ENCODE measurements around the gene SERPING1. TPM values are rescaled to one million over a fixed set of nuclear protein-coding genes. Genes with fewer than 3 reads are reported as not detected.

Gene SERPING1
- total RNA-seq, 1 donor = 31.5 TPM

DNA sequence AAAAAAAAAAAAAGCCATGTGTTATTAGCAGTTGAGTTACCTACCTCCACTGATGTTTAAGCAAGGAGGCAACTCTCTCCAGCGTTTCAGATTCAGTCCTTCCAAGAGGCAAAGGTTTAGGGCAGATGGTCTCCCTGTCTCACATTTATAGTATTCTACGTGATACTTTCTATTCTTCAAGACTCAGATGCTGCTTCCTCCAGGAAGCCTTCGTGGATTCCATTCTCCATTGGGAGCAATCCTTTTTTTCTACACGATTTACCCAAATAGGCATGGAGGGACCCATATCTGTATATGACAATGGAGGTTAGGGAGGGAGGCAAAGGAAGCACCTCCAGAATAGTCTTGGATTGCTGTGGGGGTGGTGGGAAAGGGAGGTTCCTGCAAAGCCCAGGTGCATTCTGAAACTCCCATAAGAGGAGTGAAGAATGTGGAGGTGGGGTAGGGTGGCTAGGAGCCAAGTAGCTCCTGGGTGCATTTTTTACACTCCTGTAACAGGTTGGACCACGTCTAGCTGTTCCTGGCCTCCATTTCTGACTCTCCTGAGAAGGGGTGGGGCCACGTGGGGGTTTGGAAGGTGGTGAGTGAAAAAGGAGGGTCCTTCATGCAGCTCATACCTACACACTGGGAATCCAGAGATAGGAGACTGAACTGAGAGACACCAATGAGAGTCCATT is 36.0 kb downstream of the SERPING1 start:
- Histone ChIP-seq H3K79me2 (ENCODE audit: insufficient read depth, low read length) (peaks cover 4% of the 10 kb centered on the region), H3K9me3 (ENCODE audit: low read depth, low read length) (no peaks in the 10 kb centered on the region), H2AFZ (ENCODE audit: low read length) (no peak overlapping the region), H3K4me2 (ENCODE audit: insufficient read depth, low read length) (no peak overlapping the region), H3K27ac (ENCODE audit: low read depth, low read length) (no peak overlapping the region), H3K4me1 (ENCODE audit: insufficient read depth, low read length) (peaks cover 6% of the 10 kb centered on the region), H3K4me3 (ENCODE audit: insufficient read depth, low read length) (no peak overlapping the region), H3K36me3 (ENCODE audit: insufficient read depth, low read length) (no peaks in the 10 kb centered on the region), H4K20me1 (ENCODE audit: insufficient read depth, low read length) (no peaks in the 10 kb centered on the region), H3K27me3 (ENCODE audit: insufficient read depth, low read length) (peaks cover 14% of the 10 kb centered on the region)
- TF ChIP-seq, protein P1, sequence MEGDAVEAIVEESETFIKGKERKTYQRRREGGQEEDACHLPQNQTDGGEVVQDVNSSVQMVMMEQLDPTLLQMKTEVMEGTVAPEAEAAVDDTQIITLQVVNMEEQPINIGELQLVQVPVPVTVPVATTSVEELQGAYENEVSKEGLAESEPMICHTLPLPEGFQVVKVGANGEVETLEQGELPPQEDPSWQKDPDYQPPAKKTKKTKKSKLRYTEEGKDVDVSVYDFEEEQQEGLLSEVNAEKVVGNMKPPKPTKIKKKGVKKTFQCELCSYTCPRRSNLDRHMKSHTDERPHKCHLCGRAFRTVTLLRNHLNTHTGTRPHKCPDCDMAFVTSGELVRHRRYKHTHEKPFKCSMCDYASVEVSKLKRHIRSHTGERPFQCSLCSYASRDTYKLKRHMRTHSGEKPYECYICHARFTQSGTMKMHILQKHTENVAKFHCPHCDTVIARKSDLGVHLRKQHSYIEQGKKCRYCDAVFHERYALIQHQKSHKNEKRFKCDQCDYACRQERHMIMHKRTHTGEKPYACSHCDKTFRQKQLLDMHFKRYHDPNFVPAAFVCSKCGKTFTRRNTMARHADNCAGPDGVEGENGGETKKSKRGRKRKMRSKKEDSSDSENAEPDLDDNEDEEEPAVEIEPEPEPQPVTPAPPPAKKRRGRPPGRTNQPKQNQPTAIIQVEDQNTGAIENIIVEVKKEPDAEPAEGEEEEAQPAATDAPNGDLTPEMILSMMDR (IDR thresholded peaks at IDR 0.05; ENCODE audit: extremely low read depth, low read depth, low read length) = no peak
- DNase-seq (ENCODE audit: insufficient read length, low spot score, missing footprints) = no peak

DNA sequence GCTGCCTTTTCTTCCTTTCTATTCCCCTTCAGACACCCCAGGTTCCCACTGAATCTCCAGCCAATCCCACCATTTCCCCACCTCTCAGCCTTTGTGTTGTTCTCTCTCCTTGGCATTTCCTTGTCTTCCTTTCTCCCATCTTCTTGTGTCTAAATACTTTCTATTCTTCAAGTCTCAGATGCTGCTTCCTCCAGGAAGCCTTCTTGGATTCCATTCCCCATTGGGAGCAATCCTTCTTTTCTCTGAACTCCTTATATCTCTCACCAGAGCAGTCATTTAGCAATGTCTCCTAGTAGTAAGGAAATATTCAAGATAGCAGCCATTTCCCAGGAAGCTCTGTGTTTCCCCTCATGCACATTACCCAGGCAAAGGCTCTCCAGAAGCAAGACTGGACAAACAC is 36.8 kb downstream of the SERPING1 start:
- no peak overlapping the region for H3K27ac ChIP-seq (ENCODE audit: low read depth, low read length)

DNA sequence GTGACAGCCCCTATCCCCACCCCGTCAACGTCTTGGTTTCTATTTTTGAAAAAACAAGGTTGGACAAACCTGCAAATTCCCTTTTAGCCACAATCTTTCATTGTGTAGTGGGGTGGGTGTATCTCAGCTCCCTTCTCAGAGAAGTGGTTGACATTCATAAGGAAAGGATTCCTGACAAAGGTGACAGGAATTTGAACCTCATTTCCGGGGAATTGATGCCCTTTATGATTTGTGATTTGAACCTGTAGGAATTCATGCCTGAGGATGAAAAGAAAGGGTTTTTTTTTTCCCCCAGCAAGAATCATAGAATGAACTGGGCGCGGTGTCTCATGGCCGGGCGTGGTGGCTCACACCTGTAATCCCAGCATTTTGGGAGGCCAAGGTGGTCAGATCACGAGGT is 37.8 kb downstream of the SERPING1 start:
- Histone ChIP-seq H3K79me2 (ENCODE audit: insufficient read depth, low read length) (peaks cover 21% of the 10 kb centered on the region), H2AFZ (ENCODE audit: low read length) (no peak overlapping the region), H3K9me3 (ENCODE audit: low read depth, low read length) (no peaks in the 10 kb centered on the region), H3K4me2 (ENCODE audit: insufficient read depth, low read length) (no peak overlapping the region), H3K27me3 (ENCODE audit: insufficient read depth, low read length) (peaks cover 12% of the 10 kb centered on the region), H3K4me1 (ENCODE audit: insufficient read depth, low read length) (peaks cover 18% of the 10 kb centered on the region), H3K27ac (ENCODE audit: low read depth, low read length) (no peak overlapping the region), H3K36me3 (ENCODE audit: insufficient read depth, low read length) (peaks cover under 1% of the 10 kb centered on the region), H3K4me3 (ENCODE audit: insufficient read depth, low read length) (no peak overlapping the region), H4K20me1 (ENCODE audit: insufficient read depth, low read length) (peaks cover 8% of the 10 kb centered on the region)
- DNase-seq (ENCODE audit: insufficient read length, low spot score, missing footprints) = no peak
- TF ChIP-seq, protein P1 (IDR thresholded peaks at IDR 0.05; ENCODE audit: extremely low read depth, low read depth, low read length) = no peak

More for the DNA sequence above, 36.8 kb downstream of the SERPING1 start:
- no peaks in the 10 kb centered on the region for H3K36me3 ChIP-seq (ENCODE audit: insufficient read depth, low read length)
- H3K4me1 ChIP-seq (ENCODE audit: insufficient read depth, low read length) = peaks cover 8% of the 10 kb centered on the region
- peaks cover 14% of the 10 kb centered on the region for H3K27me3 ChIP-seq (ENCODE audit: insufficient read depth, low read length)
- no peak for DNase-seq (ENCODE audit: insufficient read length, low spot score, missing footprints)
- TF ChIP-seq, protein P1 (IDR thresholded peaks at IDR 0.05; ENCODE audit: extremely low read depth, low read depth, low read length) = no peak
- no peak overlapping the region for H2AFZ ChIP-seq (ENCODE audit: low read length)
- peaks cover 12% of the 10 kb centered on the region for H3K79me2 ChIP-seq (ENCODE audit: insufficient read depth, low read length)
- H3K4me2 ChIP-seq (ENCODE audit: insufficient read depth, low read length) = no peak overlapping the region
- no peaks in the 10 kb centered on the region for H3K9me3 ChIP-seq (ENCODE audit: low read depth, low read length)
- H3K4me3 ChIP-seq (ENCODE audit: insufficient read depth, low read length) = no peak overlapping the region
- H4K20me1 ChIP-seq (ENCODE audit: insufficient read depth, low read length) = no peaks in the 10 kb centered on the region

DNA sequence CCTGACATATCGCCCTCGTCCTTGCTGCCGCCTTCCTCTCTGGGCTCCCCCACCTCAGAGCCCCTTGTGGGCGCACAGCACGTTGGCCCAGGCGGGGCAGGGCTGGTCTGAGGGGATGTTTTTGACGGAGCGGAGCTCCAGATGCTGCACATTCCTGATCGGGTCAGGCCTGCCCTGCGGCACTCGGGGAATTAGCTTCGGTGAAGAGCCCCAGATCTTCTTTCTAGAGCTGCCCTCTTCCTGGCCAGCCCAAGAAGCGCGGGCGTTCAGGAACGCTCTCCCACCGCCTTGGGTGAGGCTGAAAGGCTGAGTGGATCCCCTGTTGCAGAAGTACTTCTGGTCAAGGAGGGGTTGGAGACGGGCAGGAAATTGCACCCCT is 40.1 kb downstream of the SERPING1 start:
- H3K4me1 ChIP-seq (ENCODE audit: insufficient read depth, low read length) = peaks cover 24% of the 10 kb centered on the region
- H3K27ac ChIP-seq (ENCODE audit: low read depth, low read length) = peak overlapping the region; percentile 48
- peaks cover 6% of the 10 kb centered on the region for H3K27me3 ChIP-seq (ENCODE audit: insufficient read depth, low read length)
- peaks cover 34% of the 10 kb centered on the region for H3K79me2 ChIP-seq (ENCODE audit: insufficient read depth, low read length)
- H3K9me3 ChIP-seq (ENCODE audit: low read depth, low read length) = no peaks in the 10 kb centered on the region
- peaks cover 6% of the 10 kb centered on the region for H3K36me3 ChIP-seq (ENCODE audit: insufficient read depth, low read length)
- peaks cover 28% of the 10 kb centered on the region for H4K20me1 ChIP-seq (ENCODE audit: insufficient read depth, low read length)
- TF ChIP-seq, protein P1 (IDR thresholded peaks at IDR 0.05; ENCODE audit: extremely low read depth, low read depth, low read length) = no peak
- H3K4me3 ChIP-seq (ENCODE audit: insufficient read depth, low read length) = peak overlapping the region; percentile 97
- peak overlapping the region; percentile 94 for H3K4me2 ChIP-seq (ENCODE audit: insufficient read depth, low read length)
- no peak for DNase-seq (ENCODE audit: insufficient read length, low spot score, missing footprints)
- peak overlapping the region; percentile 97 for H2AFZ ChIP-seq (ENCODE audit: low read length)
